H1 (cell line): ENCODE data around the gene HNF1A. TPM values are rescaled to one million over a fixed set of nuclear protein-coding genes. Genes with fewer than 3 reads are reported as not detected.

Experiments used
- BRCA1 ChIP-seq: IDR thresholded peaks from 2 replicates; pipeline ENCODE4 v1.6.1; 2012; ENCODE audit warnings: low read depth, low read length, improper control_type of control experiment
- CTCF ChIP-seq, 3 experiments: IDR thresholded peaks; 1 replicate in 2 of 3; 2 replicates in 1 of 3; pipeline versions ENCODE4 v1.5.1 to v1.6.1; 2011; ENCODE audit warnings: low read length in 3 of 3, mild to moderate bottlenecking in 3 of 3, inconsistent platforms in 2 of 3, low read depth in 1 of 3, moderate library complexity in 1 of 3; ENCODE audit not compliant: insufficient read depth in 1 of 3; ENCODE audit errors: control extremely low read depth in 1 of 3
- GTF2F1 ChIP-seq: IDR thresholded peaks from 2 replicates; pipeline ENCODE4 v1.6.1; 2012; ENCODE audit warnings: low read depth, low read length, improper control_type of control experiment, borderline replicate concordance
- KDM1A ChIP-seq: fragments of 200-600, 300-600 bp; sonication (generic); IDR thresholded peaks from 2 replicates; pipeline ENCODE4 v1.7.1; 2016; ENCODE audit warnings: mild to moderate bottlenecking, low read length, borderline replicate concordance
- MAX ChIP-seq: IDR thresholded peaks from 2 replicates; pipeline ENCODE4 v1.6.1; 2012; ENCODE audit warnings: inconsistent platforms
- SIRT6 ChIP-seq: IDR thresholded peaks from one replicate; pipeline ENCODE4 v1.7.1; 2012; ENCODE audit warnings: low read length, inconsistent platforms
- TBP ChIP-seq: IDR thresholded peaks from 2 replicates; pipeline ENCODE4 v1.6.1; 2011; ENCODE audit warnings: low read depth, low read length, improper control_type of control experiment
- polyA plus RNA-seq, 7 experiments: library from polyadenylated mRNA; depleted of rRNA in 3 of 7; stranded (reverse) in 5 of 7; unstranded in 2 of 7; fragments of >200 nt in 5 of 7; fragments of 200-250 nt in 2 of 7; gene quantifications; 1 replicate in 5 of 7; 2 replicates in 1 of 7; 4 replicates in 1 of 7; pipeline versions ENCODE4 v1.2.1 to v1.2.3, GENCODE V29; 2011 to 2013; ENCODE audit warnings: missing spikeins in 2 of 7, mixed read lengths in 2 of 7
- total RNA-seq: library from RNA; stranded (reverse); fragmentation: NEBNext Ultra II Directional; extraction: Animal tissue kit (Norgen Biotek cat#: 25700); gene quantifications from 2 replicates; pipeline ENCODE4 v1.2.1, GENCODE V29; 2021
- TF ChIP-seq, protein P1 (sequence below): IDR thresholded peaks from 2 replicates; pipeline ENCODE4 v1.6.1; 2011; ENCODE audit warnings: low read depth, mild to moderate bottlenecking, low read length; ENCODE audit not compliant: insufficient read depth

The HNF1A gene
- total and polyA plus RNA-seq, 2 of the 8 experiments (the other 6 are each of a cell fraction or from before 2014, with no cell fraction given), result not detected

GRCh38 chr12:120980800-120981368, 2.5 kb downstream of the HNF1A start (continued):
- TF ChIP-seq GTF2F1, result no peak
- no peak for TF ChIP-seq MAX
- TF ChIP-seq, protein P1, sequence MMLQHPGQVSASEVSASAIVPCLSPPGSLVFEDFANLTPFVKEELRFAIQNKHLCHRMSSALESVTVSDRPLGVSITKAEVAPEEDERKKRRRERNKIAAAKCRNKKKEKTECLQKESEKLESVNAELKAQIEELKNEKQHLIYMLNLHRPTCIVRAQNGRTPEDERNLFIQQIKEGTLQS, result no peak
- no peak for TF ChIP-seq BRCA1
- no peak for TF ChIP-seq SIRT6
- no peak for TF ChIP-seq KDM1A
- TF ChIP-seq TBP, result no peak
- no peak for TF ChIP-seq CTCF (IDR thresholded peaks at IDR 0.05; ENCODE audit: control extremely low read depth in 1 of 3, insufficient read depth in 1 of 3, low read depth in 1 of 3, low read length in 3 of 3)
